Activated CD8-positive, alpha-beta memory T cell treated with anti-CD3 and anti-CD28 coated beads, Interleukin-2, amount 50 U/mL, for 24 hours (primary cell): ENCODE measurements around the gene MED29.

Source experiments
- DNase-seq: peaks from one replicate; pipeline ENCODE4 v3.0.0-alpha.2; 2020; ENCODE audit errors: extremely low read depth

Gene MED29

GRCh38 chr19:39428283-39429112 is 37.3 kb downstream of the MED29 start:
- DNase-seq = no peak

- DNase-seq = no peak
These were observed 39.8 kb downstream of the MED29 start for GRCh38 chr19:39430675-39431593.

DNA sequence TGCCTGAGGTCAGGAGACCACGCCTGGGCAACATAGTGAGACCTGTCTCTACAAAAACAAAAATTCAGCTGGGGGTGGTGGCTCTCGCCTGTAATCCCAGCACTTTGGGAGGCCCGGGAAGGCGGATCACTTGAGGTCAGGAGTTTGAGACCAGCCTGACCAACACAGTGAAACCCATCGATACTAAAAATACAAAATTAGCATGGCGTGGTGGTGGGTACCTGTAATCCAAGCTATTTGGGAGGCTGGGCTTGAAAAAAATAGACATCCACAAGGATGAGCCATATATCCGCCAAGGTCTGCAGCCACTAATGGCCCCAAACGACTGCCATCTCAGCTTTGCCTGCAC is 41.5 kb downstream of the MED29 start:
- DNase-seq = no peak

- no peak for DNase-seq
These were observed 42.4 kb downstream of the MED29 start for GRCh38 chr19:39433480-39434079.

- DNase-seq = no peak
These were observed 43.2 kb downstream of the MED29 start for GRCh38 chr19:39434123-39435076.

- peak; percentile 98 for DNase-seq
These were observed 44.5 kb downstream of the MED29 start, which contains the start of gene RPS16 for GRCh38 chr19:39435499-39436349. RPS16 (minus strand) TSS chr19:39435949; CDS start chr19:39435895, 54 bp downstream.

- DNase-seq = no peak
These were observed 45.2 kb downstream of the MED29 start for GRCh38 chr19:39436350-39436716.

DNA sequence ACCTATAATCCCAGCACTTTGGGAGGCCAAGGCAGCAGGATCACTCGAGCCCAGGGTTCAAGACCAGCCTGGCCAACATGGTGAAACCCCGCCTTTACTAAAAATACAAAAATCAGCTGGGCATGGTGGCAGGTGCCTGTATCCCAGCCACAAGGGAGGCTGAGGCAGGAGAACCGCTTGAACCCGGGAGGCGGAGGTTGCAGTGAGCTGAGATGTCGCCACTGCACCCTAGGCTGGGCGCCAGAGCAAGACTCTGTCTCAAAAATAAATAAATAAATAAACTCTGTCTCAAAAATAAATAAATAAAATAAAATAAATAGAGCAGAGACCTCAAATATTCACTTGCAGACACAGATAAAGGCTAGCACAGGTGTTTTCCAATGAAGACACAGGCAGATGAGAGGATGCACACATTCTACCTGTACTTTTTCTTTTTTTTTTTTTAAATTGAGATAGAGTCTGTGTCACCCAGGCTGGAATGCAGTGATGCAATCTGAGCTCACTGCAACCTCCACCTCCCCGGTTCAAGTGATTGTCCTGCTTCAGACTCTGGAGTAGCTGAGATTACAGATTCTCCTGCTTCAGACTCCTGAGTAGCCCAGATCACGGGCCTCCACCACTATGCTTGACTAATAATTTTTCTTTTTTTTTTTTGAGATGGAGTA is 47.2 kb downstream of the MED29 start:
- no peak for DNase-seq

DNA sequence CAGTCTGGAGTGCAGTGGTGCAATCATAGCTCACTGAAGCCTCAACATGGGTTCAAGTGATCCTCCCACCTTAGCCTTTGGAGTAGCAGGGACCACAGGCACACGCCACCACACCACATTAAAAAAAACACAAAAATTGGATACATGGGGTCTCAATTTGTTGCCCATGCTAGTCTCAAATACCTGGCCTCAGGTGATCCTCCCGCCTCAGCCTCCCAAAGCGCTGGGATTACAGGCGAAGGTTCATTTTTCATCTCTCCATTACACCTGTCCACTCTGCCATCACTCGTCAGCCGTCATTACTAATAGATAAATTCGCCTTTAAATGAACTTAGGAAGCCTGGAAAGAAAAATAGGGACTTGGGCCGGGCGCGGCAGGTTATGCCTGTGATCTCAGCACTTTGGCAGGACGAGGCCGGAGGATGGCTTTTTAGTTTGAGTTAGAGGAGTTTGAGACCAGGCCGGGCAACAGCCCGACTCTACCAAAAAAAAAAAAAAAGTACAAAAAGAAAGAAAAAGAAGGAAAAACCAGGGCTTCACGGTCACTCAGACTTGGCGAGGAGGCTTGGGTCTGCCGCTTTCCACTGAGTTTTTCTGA is 53.5 kb downstream of the MED29 start:
- no peak for DNase-seq

- DNase-seq = peak; percentile 90
These were observed 54.3 kb downstream of the MED29 start, which contains the start of gene SUPT5H for GRCh38 chr19:39445196-39446111. SUPT5H (plus strand) TSS chr19:39445582; CDS start chr19:39445891, 309 bp downstream.

DNA sequence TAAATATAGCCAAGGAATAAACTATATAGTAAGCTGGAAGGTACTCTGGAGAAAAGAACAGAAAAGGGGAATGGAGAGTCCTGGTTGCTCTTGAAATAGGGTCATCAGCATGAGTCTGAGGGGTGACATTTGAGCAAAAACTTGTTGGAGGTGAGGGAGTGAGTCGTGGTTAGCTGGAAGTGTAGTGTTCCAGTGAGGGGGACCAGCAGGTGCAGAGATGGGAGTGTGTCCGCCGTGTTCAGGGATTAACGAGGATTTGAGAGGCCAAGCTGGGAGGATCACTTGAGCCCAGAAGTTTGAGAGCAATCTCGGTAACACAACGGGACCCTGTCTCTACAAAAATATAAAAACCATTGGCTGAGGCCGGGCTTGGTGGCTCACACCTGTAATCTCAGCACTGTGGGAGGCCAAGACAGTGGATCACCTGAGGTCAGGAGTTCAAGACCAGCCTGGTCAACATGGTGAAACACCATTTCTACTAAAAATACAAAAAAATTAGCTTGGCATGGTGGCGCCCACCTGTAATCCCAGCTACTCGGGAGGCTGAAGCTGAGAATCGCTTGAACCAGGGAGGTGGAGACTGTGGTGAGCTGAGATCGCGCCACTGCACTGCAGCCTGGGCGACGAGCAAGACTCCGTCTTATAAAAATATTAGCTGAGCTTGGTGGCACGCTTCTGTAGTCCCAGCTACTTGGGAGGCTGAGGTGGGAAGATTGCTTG is 55.3 kb downstream of the MED29 start:
- no peak for DNase-seq

DNA sequence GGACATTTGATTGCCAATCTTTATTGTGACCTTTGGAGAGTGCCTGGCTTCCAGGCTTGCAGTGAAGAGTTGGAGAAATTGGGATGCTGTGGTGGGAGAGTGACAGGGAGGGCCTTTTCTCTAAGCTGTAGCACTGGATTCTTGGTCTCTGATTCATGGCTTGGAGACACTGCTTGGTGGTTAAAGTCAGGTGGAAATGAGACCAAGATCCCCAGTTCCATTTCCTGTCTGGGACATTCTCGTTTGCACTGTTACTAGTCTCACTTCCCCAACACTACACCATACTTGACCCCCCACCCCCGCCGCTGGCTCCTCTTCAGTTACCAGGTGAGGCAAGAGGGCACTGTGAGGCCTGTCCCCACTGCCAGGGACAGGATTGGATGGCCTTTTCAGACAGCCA is 57.1 kb downstream of the MED29 start:
- DNase-seq = no peak

GRCh38 chr19:39449116-39449797 is 58.1 kb downstream of the MED29 start:
- no peak for DNase-seq
